ENCODE measurements around the gene ZNF771. TPM values are rescaled to one million over a fixed set of nuclear protein-coding genes. Genes with fewer than 3 reads are reported as not detected.

The ZNF771 gene
- total and polyA plus RNA-seq, 9 of the 15 experiments (the other 6 are each of a cell fraction or from before 2014, with no cell fraction given) = 1.5 to 12.6 (median 4.4) TPM

- TF ChIP-seq MLLT1 (IDR thresholded peaks at IDR 0.05) (peak in 1 of 2 experiments; percentile 61; a peak in 1 of 4 replicates), TEAD1 (CRISPR knock-in tag; IDR thresholded peaks at IDR 0.05) (peak in 1 of 2 experiments; percentile 73; a peak in 1 of 4 replicates), BRD9 (IDR thresholded peaks at IDR 0.05; ENCODE audit: low read depth, partially characterized antibody) (peak; percentile 24), MXI1 (IDR thresholded peaks at IDR 0.05; ENCODE audit: low read depth, low read length) (peak; percentile 44; the same call in 1 of the 2 replicates), SOX6 (IDR thresholded peaks at IDR 0.05) (0 out of 2 replicates have a peak, but pooled peaks have one; percentile 8), ZNF324 (CRISPR knock-in tag; IDR thresholded peaks at IDR 0.05) (peak; percentile 56), MTA3 (IDR thresholded peaks at IDR 0.05; ENCODE audit: borderline replicate concordance) (peak; percentile 73), SIN3A (IDR thresholded peaks at IDR 0.05; ENCODE audit: borderline replicate concordance in 2 of 2, control insufficient read depth in 1 of 2, low read depth in 2 of 2, low read length in 2 of 2) (peak; percentile 14 to 66; a peak in 2 of 4 replicates), SPI1 (IDR thresholded peaks at IDR 0.05; ENCODE audit: borderline replicate concordance, low read depth, low read length) (no peak), TSHZ1 (CRISPR knock-in tag; IDR thresholded peaks at IDR 0.05) (no peak), MAX (CRISPR knock-in tag; IDR thresholded peaks at IDR 0.05) (peak; percentile 82), ZNF124 (CRISPR knock-in tag; IDR thresholded peaks at IDR 0.05) (no peak), RB1 (IDR thresholded peaks at IDR 0.05; ENCODE audit: low read depth) (peak; percentile 87), NBN (IDR thresholded peaks at IDR 0.05; ENCODE audit: low read depth) (peak; percentile 73; the same call in 1 of the 2 replicates), ZNF518B (CRISPR knock-in tag; IDR thresholded peaks at IDR 0.05) (no peak), MAFF (IDR thresholded peaks at IDR 0.05; ENCODE audit: low read length) (no peak), TAF1 (IDR thresholded peaks at IDR 0.05; ENCODE audit: control insufficient read depth, extremely low read depth, insufficient read depth, low read length, severe bottlenecking) (peak; percentile 55), SNIP1 (IDR thresholded peaks at IDR 0.05; ENCODE audit: low read depth) (no peak)
These were observed 28.9 kb upstream of the ZNF771 start (continued) for GRCh38 chr16:30378236-30379157.

Measured in K562 (cell line).